Placental pericyte (primary cell): ENCODE measurements around the gene PPP2CA. TPM values are rescaled to one million over a fixed set of nuclear protein-coding genes. Genes with fewer than 3 reads are reported as not detected.

Experiments
- small RNA-seq: library from RNA; depleted of rRNA; stranded (forward); fragments of <200 nt; gene quantifications from one replicate; pipeline ENCODE3, GENCODE V24; 2012; ENCODE audit warnings: low replicate concordance
- total RNA-seq: library from RNA; depleted of rRNA; stranded (reverse); fragments of >200 nt; gene quantifications from 2 replicates; pipeline ENCODE4 v1.2.3, GENCODE V29; 2012

The PPP2CA gene
- 97.4 and 110 TPM in 2 replicates for total RNA-seq

DNA sequence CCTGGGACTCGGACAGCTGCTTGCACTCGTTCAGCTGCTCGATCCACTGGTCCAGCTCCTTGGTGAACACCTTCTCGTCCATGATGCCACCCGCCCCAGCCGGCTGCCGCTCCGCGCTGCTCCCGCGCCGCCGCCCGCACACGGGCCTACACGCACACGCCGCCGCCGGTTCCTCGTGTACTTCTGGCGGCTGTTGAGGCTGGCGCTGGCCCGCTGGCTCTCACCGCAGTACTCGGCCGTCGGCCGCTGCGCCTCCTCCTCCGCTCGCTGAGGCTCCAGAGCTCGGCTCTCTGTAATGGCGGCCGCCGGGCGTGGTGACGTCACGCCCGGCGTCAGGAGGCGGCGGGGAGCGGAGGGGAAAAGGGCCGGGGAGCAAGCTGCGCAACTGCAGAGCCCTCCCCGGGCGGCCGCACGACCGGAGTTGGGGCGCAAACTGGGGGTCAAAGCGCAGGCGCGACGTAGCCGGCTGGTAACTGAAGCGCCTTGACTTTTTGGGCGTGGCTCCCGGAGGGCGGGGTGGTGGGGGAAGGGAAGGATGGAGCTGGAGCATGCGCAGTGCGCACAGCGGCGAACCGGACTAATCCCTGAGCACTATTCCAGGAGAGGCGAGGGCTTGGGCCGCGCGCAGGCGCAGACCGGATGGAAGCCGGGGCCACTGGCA, at the start of gene PPP2CA:
PPP2CA (minus strand) TSS at position 294 of the 661 bp plus-strand sequence; CDS start at position 82, 212 bp downstream.

DNA sequence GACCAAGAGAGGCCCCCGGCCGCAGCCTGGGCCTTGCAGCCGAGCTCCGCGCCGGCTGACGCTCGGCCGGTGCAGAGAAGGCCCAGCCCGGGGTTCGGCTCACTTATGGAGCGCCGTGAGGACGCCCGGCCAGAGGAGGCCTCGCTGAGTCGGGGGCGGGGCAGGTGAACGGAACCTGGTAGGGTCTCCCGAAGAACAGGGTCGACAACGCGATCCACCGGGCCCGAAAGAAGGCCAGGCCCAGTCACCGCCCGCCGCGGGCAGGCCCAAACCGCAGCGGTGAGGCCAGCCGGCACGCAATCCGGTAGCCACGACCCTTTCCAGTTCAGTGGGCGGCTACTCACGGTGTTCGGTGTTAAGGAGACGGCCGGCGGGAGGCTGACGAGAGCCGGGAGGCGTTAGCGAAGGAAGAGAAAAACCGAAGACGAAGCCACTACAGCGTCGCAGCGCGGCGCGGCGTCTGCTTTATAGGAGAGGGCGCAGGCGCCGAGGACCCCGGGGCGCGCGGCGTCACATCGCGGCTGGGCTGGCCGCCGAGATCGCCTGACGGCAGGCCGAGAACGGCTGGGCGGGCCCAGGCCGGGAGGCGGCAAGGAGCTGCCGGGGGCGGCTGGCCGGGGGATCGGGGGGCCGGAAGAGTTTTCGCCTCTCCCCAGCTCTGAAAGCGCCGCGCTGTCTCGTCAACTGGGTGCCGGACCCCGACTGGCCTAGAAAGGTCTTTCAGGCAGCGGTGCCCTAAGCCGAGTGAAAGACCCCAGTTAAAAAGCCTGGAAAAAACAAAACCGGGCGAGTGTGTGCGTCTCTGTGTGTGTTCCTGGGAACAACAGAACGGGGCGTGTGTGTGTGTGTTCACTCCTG, 49.1 kb downstream of the PPP2CA start, which contains the start of gene SKP1:
SKP1 (minus strand) TSS at position 440 of the 858 bp plus-strand sequence. CDS start 2,928 bp downstream, outside the sequence.

Small RNA genes within 50 kb of the gene (small RNA-seq; reads per million reads assigned to genes)
- gene MIR3661 = not detected

Other genes starting within 250 kb of the PPP2CA start
- 206 and 364 TPM in 2 replicates for gene VDAC1, start 221.1 kb downstream of the PPP2CA start, total RNA-seq
- 0.44 and 3.9 TPM in 2 replicates for gene TCF7, start 111.4 kb downstream of the PPP2CA start, total RNA-seq
- gene SKP1, start 49.1 kb downstream of the PPP2CA start, total RNA-seq = 138 and 206 TPM in 2 replicates
- 1.5 and 3.1 TPM in 2 replicates for gene CDKL3, start 141.1 kb upstream of the PPP2CA start, total RNA-seq
- gene UBE2B, start 145.5 kb upstream of the PPP2CA start, total RNA-seq = 14.7 and 35.7 TPM in 2 replicates
- gene CDKN2AIPNL, start 185.8 kb upstream of the PPP2CA start, total RNA-seq = 16.2 and 45.4 TPM in 2 replicates